K562 (cell line): ENCODE measurements around the gene TET2. TPM values are rescaled to one million over a fixed set of nuclear protein-coding genes. Genes with fewer than 3 reads are reported as not detected.

Source experiments
- ATAC-seq: fragments of 200-7000 bp; cut with Tn5 transposase; 3 replicates; pipeline ENCODE4 v1.9.1; 2020; ENCODE audit warnings: moderate library complexity
- BruUV-seq: library from RNA; stranded (reverse); fragments of 400-500 nt; replicated peaks from 2 replicates; lab custom pipeline; 2021; lab: Mats Ljungman, UMichigan
- CTCF ChIA-PET: fragments of 300-600 bp; formaldehyde crosslinking; extraction: SDS; loops from one replicate; lab custom pipeline; 2021; ENCODE audit warnings: low intra/inter-chr PET ratio; lab: Yijun Ruan, JAX
- POLR2A ChIA-PET: fragments of 300-600, 350-650 bp; sonication (Branson Sonifier 250); formaldehyde crosslinking; extraction: SDS; loops from one replicate; lab custom pipeline; 2021; ENCODE audit warnings: antibody characterized with exemption, inconsistent platforms; lab: Yijun Ruan, JAX
- DNase-seq, 4 experiments: peaks; one replicate each; pipeline versions ENCODE4 v3.0.0 to v3.0.0-alpha.2; 2011 to 2018; ENCODE audit warnings: low spot score in 3 of 4, mixed read lengths in 3 of 4; ENCODE audit errors: extremely low read depth in 1 of 4
- FAIRE-seq: peaks from 2 replicates; lab custom pipeline; 2011; peaks lifted over from hg19 to GRCh38; lab: Jason Lieb, UNC
- H2AFZ ChIP-seq: 2 replicates; pipeline ENCODE4 v1.6.0; 2011; ENCODE audit warnings: low read depth, low read length, control low read depth, inconsistent platforms
- H3K27ac ChIP-seq: fragments of 200-600 bp; 3 replicates; pipeline ENCODE4 v1.8.0; 2011; ENCODE audit warnings: low read depth, mild to moderate bottlenecking, control low read depth, inconsistent platforms, low read length, moderate library complexity, mixed read lengths; ENCODE audit errors: extremely low read depth
- H3K27me3 ChIP-seq, 2 experiments: fragments of 300-600 bp in 1 of 2; 2 replicates in 1 of 2; 3 replicates in 1 of 2; pipeline versions ENCODE4 v1.6.0 to v1.8.0; 2011; ENCODE audit warnings: inconsistent platforms in 2 of 2, low read length in 2 of 2, mild to moderate bottlenecking in 1 of 2, mixed read lengths in 1 of 2, moderate library complexity in 1 of 2; ENCODE audit not compliant: control insufficient read depth in 2 of 2, insufficient read depth in 2 of 2
- H3K36me3 ChIP-seq: fragments of 300-600 bp; 3 replicates; pipeline ENCODE4 v1.8.0; 2011; ENCODE audit warnings: mild to moderate bottlenecking, low read length, inconsistent platforms; ENCODE audit not compliant: control insufficient read depth, insufficient read depth
- H3K4me1 ChIP-seq, 2 experiments: fragments of 200-600 bp in 1 of 2; replicated peaks in 1 of 2; 2 replicates in 1 of 2; 3 replicates in 1 of 2; pipeline versions ENCODE4 v1.5.1 to v1.8.0; 2011; ENCODE audit warnings: inconsistent platforms in 2 of 2, low read length in 2 of 2, mild to moderate bottlenecking in 1 of 2, mixed read lengths in 1 of 2, moderate library complexity in 1 of 2; ENCODE audit not compliant: control insufficient read depth in 2 of 2, insufficient read depth in 2 of 2
- H3K4me2 ChIP-seq: 2 replicates; pipeline ENCODE4 v1.6.1; 2011; ENCODE audit warnings: low read length, control low read depth, inconsistent platforms, mixed read lengths; ENCODE audit not compliant: insufficient read depth
- H3K4me3 ChIP-seq: fragments of 200-600 bp; sonication (generic), shearing (Covaris generic); 2 replicates; pipeline ENCODE4 v1.5.1; 2016; ENCODE audit warnings: control low read depth, inconsistent platforms
- H3K79me2 ChIP-seq: fragments of 200-600 bp; 3 replicates; pipeline ENCODE4 v1.8.0; 2011; ENCODE audit warnings: low read length, inconsistent platforms; ENCODE audit not compliant: control insufficient read depth, insufficient read depth
- H3K9ac ChIP-seq, 2 experiments: 2 replicates each; pipeline versions ENCODE4 v1.6.0 to v1.6.1; 2011; ENCODE audit warnings: low read depth in 2 of 2, low read length in 2 of 2, control low read depth in 1 of 2, inconsistent platforms in 1 of 2, mild to moderate bottlenecking in 1 of 2, mixed read lengths in 1 of 2; ENCODE audit not compliant: insufficient read depth in 1 of 2
- H3K9me1 ChIP-seq: one replicate; pipeline ENCODE4 v1.6.0; 2011; ENCODE audit warnings: inconsistent platforms, mild to moderate bottlenecking, low read length, moderate library complexity; ENCODE audit not compliant: control insufficient read depth, insufficient read depth
- H3K9me3 ChIP-seq: replicated peaks from 2 replicates; pipeline ENCODE4 v1.5.1; 2011; ENCODE audit warnings: low read depth, low read length, inconsistent platforms; ENCODE audit not compliant: control insufficient read depth, insufficient read depth
- H4K20me1 ChIP-seq: replicated peaks from 2 replicates; pipeline ENCODE4 v1.6.1; 2011; ENCODE audit warnings: low read length, inconsistent platforms, mixed read lengths; ENCODE audit not compliant: control insufficient read depth, insufficient read depth
- CBX3 ChIP-seq, 2 experiments: IDR thresholded peaks; 1 replicate in 1 of 2; 2 replicates in 1 of 2; pipeline ENCODE4 v1.6.1; 2012; ENCODE audit warnings: inconsistent platforms in 2 of 2, low read length in 2 of 2, borderline replicate concordance in 1 of 2, control low read depth in 1 of 2
- CREB3L1 ChIP-seq: fragments of 450-650 bp; IDR thresholded peaks from 2 replicates; pipeline ENCODE4 v1.6.1; 2014; ENCODE audit warnings: low read depth, mild to moderate bottlenecking, moderate library complexity, borderline replicate concordance
- CSDE1 ChIP-seq, 2 experiments: fragments of 450-650 bp; IDR thresholded peaks; 2 replicates each; pipeline ENCODE4 v1.6.1; 2016; ENCODE audit warnings: mild to moderate bottlenecking in 1 of 2
- CUX1 ChIP-seq: fragments of 200-800 bp; sonication (Bioruptor generic); IDR thresholded peaks from 2 replicates; pipeline ENCODE4 v1.6.1; 2016; ENCODE audit warnings: missing genetic modification characterization, missing compliant biosample characterization
- CXXC5 ChIP-seq: fragments of 250-450 bp; sonication (Bioruptor Pico); IDR thresholded peaks from 2 replicates; pipeline ENCODE4 v1.8.0; 2022; ENCODE audit warnings: inconsistent platforms, mild to moderate bottlenecking, moderate library complexity
- GTF3C2 ChIP-seq: IDR thresholded peaks from 3 replicates; pipeline ENCODE4 v1.6.1; 2011; ENCODE audit warnings: borderline replicate concordance, mild to moderate bottlenecking, moderate library complexity; ENCODE audit not compliant: insufficient read length; ENCODE audit errors: extremely low read depth
- NFXL1 ChIP-seq: fragments of 450-650 bp; formaldehyde crosslinking; IDR thresholded peaks from 2 replicates; pipeline ENCODE4 v1.4.0; 2021; ENCODE audit warnings: mild to moderate bottlenecking
- USF2 ChIP-seq: sonication (generic); formaldehyde crosslinking; IDR thresholded peaks from 2 replicates; pipeline ENCODE4 v1.5.0; 2020; ENCODE audit warnings: missing genetic modification reagents
- WGBS: fragments of 100-300 bp; shearing (Covaris generic); methylation state at CpG from one replicate; pipeline ENCODE4 v1.1.6; 2016; ENCODE audit warnings: low coverage, mixed read lengths; ENCODE audit not compliant: insufficient coverage; ENCODE audit errors: missing lambda C conversion rate; 5-methylcytosine and 5-hydroxymethylcytosine counted together
- in situ Hi-C: fragments of 300-500 bp; cut with MboI; formaldehyde crosslinking; loops from 4 replicates; pipeline ENCODE4 v1.15.0; 2018; ENCODE audit warnings: inconsistent platforms, mixed read lengths
- intact Hi-C: fragments of 100-400 bp; cut with micrococcal nuclease; formaldehyde crosslinking; loops from 2 replicates; pipeline ENCODE4 v1.14.2; 2022
- polyA plus RNA-seq, 8 experiments: library from polyadenylated mRNA; depleted of rRNA in 4 of 8; stranded (reverse) in 5 of 8; unstranded in 3 of 8; fragments of >200 nt; fragmentation: Nextera tagmentation in 2 of 8; fragmentation: Illumina TruSeq in 1 of 8; extraction: Ambion mirVana in 2 of 8; extraction: Trizol in 1 of 8; gene quantifications; 2 replicates each; pipeline versions ENCODE4 v1.2.1 to v1.2.3, GENCODE V29; 2011 to 2014; ENCODE audit warnings: inconsistent platforms in 1 of 8, missing spikeins in 1 of 8
- total RNA-seq, 7 experiments: library from RNA; depleted of rRNA in 6 of 7; stranded (reverse); fragments of >200 nt in 6 of 7; fragmentation: Illumina TruSeq in 2 of 7; extraction: Trizol in 2 of 7; gene quantifications; 2 replicates each; pipeline versions ENCODE4 v1.2.1 to v1.2.3, GENCODE V29; 2011 to 2021; ENCODE audit warnings: low replicate concordance in 1 of 7

The TET2 gene
- total and polyA plus RNA-seq, 9 of the 15 experiments (the other 6 are each of a cell fraction or from before 2014, with no cell fraction given), result 0.80 to 11.1 (median 4.9) TPM

GRCh38 chr4:105277702-105278101 is 131.0 kb downstream of the TET2 start:
- H3K9ac ChIP-seq, result no peak overlapping the region
- no peak overlapping the region for H3K4me2 ChIP-seq
- ATAC-seq, result no peak
- H3K27me3 ChIP-seq, result no peaks in the 10 kb centered on the region
- WGBS, result 44% methylated on average over 1 of the region's 1 CpG
- TF ChIP-seq NFXL1 (CRISPR knock-in tag), result no peak
- no peak for TF ChIP-seq USF2
- TF ChIP-seq CSDE1 (IDR thresholded peaks at IDR 0.05), result no peak
- no peak for TF ChIP-seq GTF3C2
- TF ChIP-seq CXXC5, result no peak
- no peak for TF ChIP-seq CREB3L1
- TF ChIP-seq CUX1, result no peak
- no peak for TF ChIP-seq CBX3 (IDR thresholded peaks at IDR 0.05; ENCODE audit: borderline replicate concordance in 1 of 2, low read length in 2 of 2)
- TF ChIP-seq, all 486 proteins: peak for 0
- ChIA-PET POLR2A (no interaction called here), CTCF (no interaction called here)
- intact Hi-C loops, result no loop called here
- no peak overlapping the region for H2AFZ ChIP-seq
- no peaks in the 10 kb centered on the region for H4K20me1 ChIP-seq
- H3K79me2 ChIP-seq, result no peaks in the 10 kb centered on the region
- no peaks in the 10 kb centered on the region for H3K9me1 ChIP-seq
- in situ Hi-C loops, result no loop called here
- peak; percentile 57 for FAIRE-seq
- H3K9me3 ChIP-seq, result no peaks in the 10 kb centered on the region
- H3K4me3 ChIP-seq, result no peak overlapping the region
- peaks cover 16% of the 10 kb centered on the region; the same call in 2 of the 3 replicates for H3K36me3 ChIP-seq
- no TSS peak for BruUV-seq
- no peak for DNase-seq
- H3K27ac ChIP-seq, result no peak overlapping the region
- H3K4me1 ChIP-seq, result no peaks in the 10 kb centered on the region
